HEK293T (cell line): ENCODE data around the gene DRD5.
"Not testable (repeated sequence)": the region's sequence is repeated elsewhere in the genome, so short reads cannot be mapped to it uniquely, and the experiment has no call there.

Source experiments
- CTCF ChIA-PET: fragments of 350-600 bp; formaldehyde crosslinking; extraction: SDS; loops from one replicate; lab custom pipeline; 2021; ENCODE audit warnings: antibody characterized with exemption, inconsistent platforms; lab: Yijun Ruan, JAX
- POLR2A ChIA-PET: fragments of 350-600 bp; formaldehyde crosslinking; extraction: SDS; loops from one replicate; lab custom pipeline; 2020; ENCODE audit warnings: antibody characterized with exemption, inconsistent platforms; lab: Yijun Ruan, JAX
- DNase-seq: peaks from one replicate; pipeline ENCODE4 v3.0.0; 2012; ENCODE audit warnings: mixed read lengths; ENCODE audit errors: extremely low spot score
- ARNT ChIP-seq: fragments of 450-650 bp; IDR thresholded peaks from 2 replicates; pipeline ENCODE4 v1.6.1; 2017; ENCODE audit warnings: mild to moderate bottlenecking
- BHLHE40 ChIP-seq: fragments of 450-650 bp; IDR thresholded peaks from 2 replicates; pipeline ENCODE4 v1.6.1; 2016; ENCODE audit warnings: mild to moderate bottlenecking, moderate library complexity, borderline replicate concordance
- CTBP1 ChIP-seq: fragments of 450-650 bp; IDR thresholded peaks from 2 replicates; pipeline ENCODE4 v1.6.1; 2016; ENCODE audit warnings: borderline replicate concordance
- ELF4 ChIP-seq: fragments of 450-650 bp; IDR thresholded peaks from 2 replicates; pipeline ENCODE4 v1.6.1; 2017; ENCODE audit warnings: antibody characterized with exemption
- FOXA1 ChIP-seq: fragments of 450-650 bp; IDR thresholded peaks from 2 replicates; pipeline ENCODE4 v1.6.1; 2016; ENCODE audit warnings: mild to moderate bottlenecking
- FOXK2 ChIP-seq: fragments of 450-650 bp; IDR thresholded peaks from 2 replicates; pipeline ENCODE4 v1.6.1; 2016; ENCODE audit warnings: mild to moderate bottlenecking
- FOXM1 ChIP-seq: fragments of 450-650 bp; IDR thresholded peaks from 2 replicates; pipeline ENCODE4 v1.6.1; 2017; ENCODE audit warnings: mild to moderate bottlenecking, borderline replicate concordance
- HDGF ChIP-seq: fragments of 450-650 bp; IDR thresholded peaks from 2 replicates; pipeline ENCODE4 v1.6.1; 2017; ENCODE audit warnings: antibody characterized with exemption, borderline replicate concordance
- L3MBTL2 ChIP-seq: fragments of 450-650 bp; conservative IDR thresholded peaks from 2 replicates; pipeline ENCODE4 v1.6.1; 2016; ENCODE audit warnings: mild to moderate bottlenecking
- LEF1 ChIP-seq: fragments of 450-650 bp; IDR thresholded peaks from 2 replicates; pipeline ENCODE4 v1.6.1; 2017; ENCODE audit warnings: mild to moderate bottlenecking, borderline replicate concordance
- NFRKB ChIP-seq: fragments of 450-650 bp; IDR thresholded peaks from 2 replicates; pipeline ENCODE4 v1.6.1; 2016; ENCODE audit warnings: mild to moderate bottlenecking, moderate library complexity
- PKNOX1 ChIP-seq: fragments of 450-650 bp; IDR thresholded peaks from 2 replicates; pipeline ENCODE4 v1.6.1; 2016
- SP1 ChIP-seq: fragments of 450-650 bp; IDR thresholded peaks from 2 replicates; pipeline ENCODE4 v1.6.1; 2017
- SUZ12 ChIP-seq: fragments of 450-650 bp; IDR thresholded peaks from 2 replicates; pipeline ENCODE4 v1.6.1; 2016; ENCODE audit warnings: mild to moderate bottlenecking
- TARDBP ChIP-seq: fragments of 450-650 bp; IDR thresholded peaks from 2 replicates; pipeline ENCODE4 v1.6.1; 2016
- ZNF384 ChIP-seq: fragments of 450-650 bp; IDR thresholded peaks from 2 replicates; pipeline ENCODE4 v1.6.1; 2016

DRD5 gene

GRCh38 chr4:9792381-9792780 is 10.9 kb downstream of the DRD5 start:
- CTCF ChIA-PET: no interaction called here
- DNase-seq: no peak
- POLR2A ChIA-PET: no interaction called here
- TF ChIP-seq PKNOX1 (no peak), SUZ12 (no peak), CTBP1 (no peak), BHLHE40 (no peak)

- DNase-seq, POLR2A ChIA-PET, CTCF ChIA-PET: not testable (repeated sequence)
Measured at GRCh38 chr4:9796641-9797040, 15.2 kb downstream of the DRD5 start.

- TF ChIP-seq ZNF384: no peak
- TF ChIP-seq FOXK2: no peak
- TF ChIP-seq CTBP1: no peak
- no peak for TF ChIP-seq SUZ12
- TF ChIP-seq NFRKB: no peak
- TF ChIP-seq ARNT: no peak
- TF ChIP-seq SP1: no peak
- TF ChIP-seq L3MBTL2: no peak
- no peak for TF ChIP-seq PKNOX1
- no peak for TF ChIP-seq TARDBP
- no peak for TF ChIP-seq LEF1
- no peak for TF ChIP-seq FOXM1
- TF ChIP-seq HDGF: no peak
- TF ChIP-seq FOXA1: no peak
- TF ChIP-seq BHLHE40: no peak
- TF ChIP-seq ELF4: no peak
- CTCF ChIA-PET: interaction anchor here (0.6 kb wide), 1 partner anchor 105 kb away, joined by 4 read pairs; no protein-coding TSS in a partner anchor
- POLR2A ChIA-PET: no interaction called here
- DNase-seq: no peak
Measured at GRCh38 chr4:9800848-9801247, 19.4 kb downstream of the DRD5 start.

GRCh38 chr4:9804918-9805317 is 23.5 kb downstream of the DRD5 start:
- POLR2A ChIA-PET: no interaction called here
- TF ChIP-seq L3MBTL2 (no peak), FOXK2 (no peak), PKNOX1 (no peak), NFRKB (no peak), HDGF (no peak), BHLHE40 (no peak), SUZ12 (no peak), LEF1 (no peak), SP1 (no peak), FOXM1 (no peak), ARNT (no peak), TARDBP (no peak), ELF4 (no peak), CTBP1 (no peak), FOXA1 (no peak), ZNF384 (no peak)
- CTCF ChIA-PET: no interaction called here
- no peak for DNase-seq

- DNase-seq: no peak
- TF ChIP-seq ZNF384 (no peak), PKNOX1 (no peak), FOXA1 (no peak), ARNT (no peak), SUZ12 (no peak)
- CTCF ChIA-PET: no interaction called here
- POLR2A ChIA-PET: no interaction called here
Measured at GRCh38 chr4:9808077-9808476, 26.6 kb downstream of the DRD5 start.

GRCh38 chr4:9811806-9812205 is 30.4 kb downstream of the DRD5 start:
- no peak for DNase-seq
- TF ChIP-seq ZNF384 (no peak), LEF1 (no peak), ELF4 (no peak), SUZ12 (no peak), PKNOX1 (no peak), FOXM1 (no peak), NFRKB (no peak), L3MBTL2 (no peak), BHLHE40 (no peak), CTBP1 (no peak), ARNT (no peak), HDGF (no peak), FOXK2 (no peak), TARDBP (no peak), FOXA1 (no peak), SP1 (no peak)
- ChIA-PET POLR2A (no interaction called here), CTCF (no interaction called here)
